Glomerular endothelial cell (primary cell): Measurements from ENCODE around the gene GGTLC3. TPM values are rescaled to one million over a fixed set of nuclear protein-coding genes. Genes with fewer than 3 reads are reported as not detected.
"Not testable (repeated sequence)": the region's sequence is repeated elsewhere in the genome, so short reads cannot be mapped to it uniquely, and the experiment has no call there.

Source experiments
- DNase-seq: peaks from one replicate; pipeline ENCODE4 v3.0.0-alpha.2; 2011; ENCODE audit warnings: low read depth, low spot score; ENCODE audit errors: extremely low read depth
- total RNA-seq: library from RNA; depleted of rRNA; stranded (reverse); fragments of >200 nt; gene quantifications from 2 replicates; pipeline ENCODE4 v1.2.3, GENCODE V29; 2015

GGTLC3 gene
- not detected in 2 replicates for total RNA-seq

GRCh38 chr22:18518061-18518460, at the start of gene GGTLC3:
Gene GGTLC3, minus strand, starts transcription at chr22:18518161. Its CDS starts 264 bp downstream, at chr22:18517897.
- DNase-seq, result not testable (repeated sequence)

- not testable (repeated sequence) for DNase-seq
Measured at GRCh38 chr22:18560099-18560974, 42.4 kb upstream of the GGTLC3 start.

- DNase-seq, result not testable (repeated sequence)
Measured at GRCh38 chr22:18558939-18559338, 41.0 kb upstream of the GGTLC3 start.

- not testable (repeated sequence) for DNase-seq
Measured at GRCh38 chr22:18558516-18558915, 40.6 kb upstream of the GGTLC3 start.

- DNase-seq, result not testable (repeated sequence)
Measured at GRCh38 chr22:18554280-18555256, 36.6 kb upstream of the GGTLC3 start.

GRCh38 chr22:18552839-18553597, 35.1 kb upstream of the GGTLC3 start:
- DNase-seq, result not testable (repeated sequence)

GRCh38 chr22:18551046-18551445, 33.1 kb upstream of the GGTLC3 start:
- not testable (repeated sequence) for DNase-seq

- DNase-seq, result not testable (repeated sequence)
Measured at GRCh38 chr22:18549458-18550179, 31.7 kb upstream of the GGTLC3 start.

- DNase-seq, result not testable (repeated sequence)
Measured at GRCh38 chr22:18544615-18545014, 26.7 kb upstream of the GGTLC3 start.

- not testable (repeated sequence) for DNase-seq
Measured at GRCh38 chr22:18543400-18543799, 25.4 kb upstream of the GGTLC3 start.

- DNase-seq, result not testable (repeated sequence)
Measured at GRCh38 chr22:18539994-18540393, 22.0 kb upstream of the GGTLC3 start.

- not testable (repeated sequence) for DNase-seq
Measured at GRCh38 chr22:18534315-18534714, 16.4 kb upstream of the GGTLC3 start.

- DNase-seq, result not testable (repeated sequence)
Measured at GRCh38 chr22:18533633-18534032, 15.7 kb upstream of the GGTLC3 start.

- DNase-seq, result not testable (repeated sequence)
Measured at GRCh38 chr22:18529416-18530145, 11.6 kb upstream of the GGTLC3 start.

GRCh38 chr22:18528597-18529415, 10.8 kb upstream of the GGTLC3 start:
- not testable (repeated sequence) for DNase-seq

- DNase-seq, result not testable (repeated sequence)
Measured at GRCh38 chr22:18527752-18528596, 10.0 kb upstream of the GGTLC3 start, which contains the start of gene TMEM191B. Gene TMEM191B, plus strand, starts transcription at chr22:18527802. Its CDS starts 179 bp downstream, at chr22:18527981.

- DNase-seq, result not testable (repeated sequence)
Measured at GRCh38 chr22:18523328-18523727, 5.4 kb upstream of the GGTLC3 start.
